HepG2 (cell line): ENCODE measurements around the gene STK4. TPM values are rescaled to one million over a fixed set of nuclear protein-coding genes. Genes with fewer than 3 reads are reported as not detected.

Experiments used
- ATAC-seq: fragments of 200-7000 bp; cut with Tn5 transposase; 3 replicates; pipeline ENCODE4 v1.9.1; 2020; ENCODE audit warnings: mild to moderate bottlenecking, moderate library complexity
- BruUV-seq: library from RNA; stranded (reverse); fragments of 400-500 nt; replicated peaks from 2 replicates; lab custom pipeline; 2021; lab: Mats Ljungman, UMichigan
- CTCF ChIA-PET: fragments of 300-600 bp; formaldehyde crosslinking; extraction: SDS; loops from one replicate; lab custom pipeline; 2021; ENCODE audit warnings: low total read pairs, inconsistent platforms, low intra/inter-chr PET ratio; lab: Yijun Ruan, JAX
- POLR2A ChIA-PET: fragments of 350-600 bp; sonication (Branson Sonifier 250); formaldehyde crosslinking; loops from one replicate; lab custom pipeline; 2020; ENCODE audit warnings: antibody characterized with exemption, inconsistent platforms; lab: Yijun Ruan, JAX
- DNase-seq: peaks from one replicate; pipeline ENCODE4 v3.0.0-alpha.2; 2015; ENCODE audit warnings: low spot score
- FAIRE-seq: peaks from 3 replicates; lab custom pipeline; 2011; peaks lifted over from hg19 to GRCh38; lab: Jason Lieb, UNC
- H2AFZ ChIP-seq: one replicate; pipeline ENCODE4 v1.6.1; 2011; ENCODE audit warnings: low read length, inconsistent platforms
- H3K27ac ChIP-seq: fragments of 300-600 bp; 3 replicates; pipeline ENCODE4 v1.8.0; 2011; ENCODE audit warnings: mixed run types, mild to moderate bottlenecking, mixed read lengths, low read length, inconsistent platforms; ENCODE audit not compliant: insufficient read depth; ENCODE audit errors: extremely low read length
- H3K27me3 ChIP-seq, 2 experiments: fragments of 200-600 bp in 1 of 2; 2 replicates in 1 of 2; 3 replicates in 1 of 2; pipeline versions ENCODE4 v1.6.0 to v1.8.0; 2011; ENCODE audit warnings: low read length in 2 of 2, mild to moderate bottlenecking in 2 of 2, moderate library complexity in 2 of 2, inconsistent platforms in 1 of 2; ENCODE audit not compliant: insufficient read depth in 2 of 2, control insufficient read depth in 1 of 2
- H3K36me3 ChIP-seq, 2 experiments: fragments of 200-600 bp in 1 of 2; replicated peaks in 1 of 2; 2 replicates in 1 of 2; 3 replicates in 1 of 2; pipeline versions ENCODE4 v1.5.1 to v1.8.0; 2011; ENCODE audit warnings: low read length in 2 of 2, inconsistent platforms in 1 of 2; ENCODE audit not compliant: insufficient read depth in 2 of 2, control insufficient read depth in 1 of 2
- H3K4me1 ChIP-seq: 2 replicates; pipeline ENCODE4 v1.5.1; 2012; ENCODE audit warnings: low read length, inconsistent platforms; ENCODE audit not compliant: insufficient read depth
- H3K4me2 ChIP-seq: 2 replicates; pipeline ENCODE4 v1.6.0; 2011; ENCODE audit warnings: low read depth, low read length, inconsistent platforms
- H3K4me3 ChIP-seq, 3 experiments: fragments of 200-600 bp in 1 of 3; sonication (generic), shearing (Covaris generic) in 1 of 3; replicated peaks in 1 of 3; 2 replicates each; pipeline ENCODE4 v1.5.1; 2011 to 2016; ENCODE audit warnings: low read length in 3 of 3, inconsistent platforms in 2 of 3, low read depth in 2 of 3, mild to moderate bottlenecking in 2 of 3, control low read depth in 1 of 3, mixed read lengths in 1 of 3; ENCODE audit not compliant: insufficient read depth in 1 of 3
- H3K79me2 ChIP-seq: one replicate; pipeline ENCODE4 v1.6.1; 2011; ENCODE audit warnings: low read length, inconsistent platforms; ENCODE audit not compliant: insufficient read depth
- H3K9ac ChIP-seq: 2 replicates; pipeline ENCODE4 v1.6.0; 2011; ENCODE audit warnings: mild to moderate bottlenecking, low read depth, low read length, inconsistent platforms; ENCODE audit not compliant: insufficient read depth
- H3K9me3 ChIP-seq: 2 replicates; pipeline ENCODE4 v1.5.1; 2012; ENCODE audit warnings: mild to moderate bottlenecking, low read length
- H4K20me1 ChIP-seq: 2 replicates; pipeline ENCODE4 v1.6.0; 2011; ENCODE audit warnings: inconsistent platforms, mild to moderate bottlenecking, low read length, moderate library complexity; ENCODE audit not compliant: insufficient read depth
- ATF7 ChIP-seq, 2 experiments: fragments of 450-650 bp in 1 of 2; sonication (generic) in 1 of 2; formaldehyde crosslinking in 1 of 2; IDR thresholded peaks; 2 replicates each; pipeline versions ENCODE4 v1.4.0 to v1.6.1; 2016 to 2020; ENCODE audit warnings: antibody characterized with exemption in 1 of 2, mild to moderate bottlenecking in 1 of 2, missing genetic modification reagents in 1 of 2
- KLF15 ChIP-seq: sonication (generic); formaldehyde crosslinking; IDR thresholded peaks from 2 replicates; pipeline ENCODE4 v1.8.1; 2023; ENCODE audit warnings: borderline replicate concordance, mild to moderate bottlenecking, inconsistent platforms, missing genetic modification reagents, mixed read lengths
- MYC ChIP-seq: sonication (generic); formaldehyde crosslinking; IDR thresholded peaks from 2 replicates; pipeline ENCODE4 v1.9.0; 2021; ENCODE audit warnings: missing genetic modification reagents, borderline replicate concordance
- SAFB2 ChIP-seq: sonication (generic); formaldehyde crosslinking; IDR thresholded peaks from 2 replicates; pipeline ENCODE4 v1.5.1; 2020; ENCODE audit warnings: missing genetic modification reagents, low read depth, mild to moderate bottlenecking, borderline replicate concordance
- ZBTB21 ChIP-seq: sonication (generic); formaldehyde crosslinking; IDR thresholded peaks from 2 replicates; pipeline ENCODE4 v1.4.0; 2020; ENCODE audit warnings: missing genetic modification reagents
- ZNF354B ChIP-seq: sonication (generic); formaldehyde crosslinking; IDR thresholded peaks from 2 replicates; pipeline ENCODE4 v1.8.0; 2022; ENCODE audit warnings: mild to moderate bottlenecking, missing genetic modification reagents
- ZNF530 ChIP-seq: sonication (generic); formaldehyde crosslinking; IDR thresholded peaks from 2 replicates; pipeline ENCODE4 v1.5.0; 2020; ENCODE audit warnings: low read depth, mild to moderate bottlenecking, missing genetic modification reagents
- ZNF777 ChIP-seq: sonication (generic); formaldehyde crosslinking; IDR thresholded peaks from 2 replicates; pipeline ENCODE4 v1.4.0; 2020; ENCODE audit warnings: missing genetic modification reagents
- ZNF790 ChIP-seq: sonication (generic); formaldehyde crosslinking; IDR thresholded peaks from 2 replicates; pipeline ENCODE4 v1.8.0; 2022; ENCODE audit warnings: missing genetic modification reagents, mild to moderate bottlenecking, borderline replicate concordance
- in situ Hi-C: cut with HindIII; loops from 2 replicates; pipeline ENCODE4 v1.10.0; 2017; ENCODE audit warnings: low pct_unique_long_range_greater_than_20kb; ENCODE audit not compliant: extremely low pct_ligation_motif_present
- intact Hi-C: fragments of 100-400 bp; cut with micrococcal nuclease; formaldehyde crosslinking; loops from one replicate; pipeline ENCODE4 v1.10.0; 2022; ENCODE audit not compliant: unreplicated experiment
- polyA plus RNA-seq, 8 experiments: library from polyadenylated mRNA; depleted of rRNA in 3 of 8; stranded (reverse) in 7 of 8; unstranded in 1 of 8; fragments of >200 nt; fragmentation: Illumina TruSeq in 4 of 8; extraction: Trizol in 4 of 8; gene quantifications; 2 replicates each; pipeline versions ENCODE4 v1.2.1 to v1.2.3, GENCODE V29; 2011 to 2016; ENCODE audit warnings: low read depth in 4 of 8, missing spikeins in 1 of 8, mixed read lengths in 1 of 8; ENCODE audit not compliant: insufficient read depth in 1 of 8
- total RNA-seq, 5 experiments: library from RNA; depleted of rRNA; stranded (reverse); fragments of >200 nt; fragmentation: Illumina TruSeq; extraction: Trizol; gene quantifications; 2 replicates each; pipeline ENCODE4 v1.2.3, GENCODE V29; 2016; ENCODE audit warnings: low read depth in 1 of 5
- TF ChIP-seq, protein P1 (sequence below): sonication (generic); formaldehyde crosslinking; IDR thresholded peaks from 2 replicates; pipeline ENCODE4 v1.5.0; 2020; ENCODE audit warnings: missing genetic modification reagents
- TF ChIP-seq, protein P2 (sequence below): sonication (generic); formaldehyde crosslinking; IDR thresholded peaks from 2 replicates; pipeline ENCODE4 v1.9.0; 2022; ENCODE audit warnings: missing genetic modification reagents, mild to moderate bottlenecking, borderline replicate concordance
- TF ChIP-seq, protein P3 (sequence below): sonication (generic); formaldehyde crosslinking; conservative IDR thresholded peaks from 2 replicates; pipeline ENCODE4 v1.4.0; 2020; ENCODE audit warnings: missing genetic modification reagents
- TF ChIP-seq, protein P4 (sequence below): sonication (generic); formaldehyde crosslinking; IDR thresholded peaks from 2 replicates; pipeline ENCODE4 v1.5.1; 2020; ENCODE audit warnings: missing genetic modification reagents, mild to moderate bottlenecking, borderline replicate concordance
- TF ChIP-seq, protein P5 (sequence below): IDR thresholded peaks from 2 replicates; pipeline ENCODE4 v1.6.1; 2016; ENCODE audit warnings: control low read depth

Gene STK4
- total and polyA plus RNA-seq, 2 of the 13 experiments (the other 11 are each of a cell fraction or from before 2014, with no cell fraction given), result 25.6 to 38.3 TPM

DNA sequence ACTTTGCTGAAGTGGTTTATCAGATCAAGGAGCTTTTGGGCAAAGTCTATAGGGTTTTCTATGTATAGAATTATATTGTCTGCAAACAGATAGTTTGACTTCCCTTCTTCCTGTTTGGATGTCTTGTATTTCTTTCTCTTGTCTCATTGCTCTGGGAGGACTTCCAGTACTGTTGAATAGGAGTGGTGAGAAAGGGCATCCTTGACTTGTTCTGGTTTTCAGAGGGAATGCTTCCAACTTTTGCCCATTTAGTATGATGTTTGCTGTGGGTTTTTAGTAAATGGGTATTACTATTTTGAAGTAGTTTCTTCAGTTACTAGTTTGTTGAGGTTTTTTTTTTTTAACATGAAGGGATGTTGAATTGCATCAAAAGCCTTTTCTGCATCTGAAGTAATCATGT is 98.5 kb downstream of the STK4 start:
- FAIRE-seq (no peak), ATAC-seq (no peak), DNase-seq (no peak)
- intact Hi-C loops, result no loop called here
- Histone ChIP-seq H3K9ac (no peak overlapping the region), H3K4me3 (no peak overlapping the region), H2AFZ (no peak overlapping the region), H4K20me1 (no peaks in the 10 kb centered on the region), H3K36me3 (peaks cover 2 to 12% of the 10 kb centered on the region in 2 experiments; a peak in 4 of 5 replicates), H3K9me3 (no peaks in the 10 kb centered on the region), H3K79me2 (no peaks in the 10 kb centered on the region), H3K27ac (no peak overlapping the region), H3K27me3 (no peaks in the 10 kb centered on the region), H3K4me1 (0 out of 2 replicates have a peak, but pooled peaks cover 5% of the 10 kb centered on the region), H3K4me2 (no peak overlapping the region)
- POLR2A ChIA-PET, result no interaction called here
- BruUV-seq, result no TSS peak
- in situ Hi-C loops, result no loop called here
- TF ChIP-seq ZNF530 (CRISPR knock-in tag) (no peak), KLF15 (CRISPR knock-in tag) (no peak), ZNF354B (CRISPR knock-in tag) (no peak), SAFB2 (no peak), ZBTB21 (CRISPR knock-in tag) (no peak), MYC (CRISPR knock-in tag) (no peak), ATF7 (IDR thresholded peaks at IDR 0.05) (no peak), ATF7 (CRISPR knock-in tag; IDR thresholded peaks at IDR 0.05) (no peak), ZNF790 (CRISPR knock-in tag) (no peak), ZNF777 (CRISPR knock-in tag) (no peak)
- TF ChIP-seq, protein P1, sequence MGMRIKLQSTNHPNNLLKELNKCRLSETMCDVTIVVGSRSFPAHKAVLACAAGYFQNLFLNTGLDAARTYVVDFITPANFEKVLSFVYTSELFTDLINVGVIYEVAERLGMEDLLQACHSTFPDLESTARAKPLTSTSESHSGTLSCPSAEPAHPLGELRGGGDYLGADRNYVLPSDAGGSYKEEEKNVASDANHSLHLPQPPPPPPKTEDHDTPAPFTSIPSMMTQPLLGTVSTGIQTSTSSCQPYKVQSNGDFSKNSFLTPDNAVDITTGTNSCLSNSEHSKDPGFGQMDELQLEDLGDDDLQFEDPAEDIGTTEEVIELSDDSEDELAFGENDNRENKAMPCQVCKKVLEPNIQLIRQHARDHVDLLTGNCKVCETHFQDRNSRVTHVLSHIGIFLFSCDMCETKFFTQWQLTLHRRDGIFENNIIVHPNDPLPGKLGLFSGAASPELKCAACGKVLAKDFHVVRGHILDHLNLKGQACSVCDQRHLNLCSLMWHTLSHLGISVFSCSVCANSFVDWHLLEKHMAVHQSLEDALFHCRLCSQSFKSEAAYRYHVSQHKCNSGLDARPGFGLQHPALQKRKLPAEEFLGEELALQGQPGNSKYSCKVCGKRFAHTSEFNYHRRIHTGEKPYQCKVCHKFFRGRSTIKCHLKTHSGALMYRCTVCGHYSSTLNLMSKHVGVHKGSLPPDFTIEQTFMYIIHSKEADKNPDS (CRISPR knock-in tag), result no peak
- TF ChIP-seq, protein P2, sequence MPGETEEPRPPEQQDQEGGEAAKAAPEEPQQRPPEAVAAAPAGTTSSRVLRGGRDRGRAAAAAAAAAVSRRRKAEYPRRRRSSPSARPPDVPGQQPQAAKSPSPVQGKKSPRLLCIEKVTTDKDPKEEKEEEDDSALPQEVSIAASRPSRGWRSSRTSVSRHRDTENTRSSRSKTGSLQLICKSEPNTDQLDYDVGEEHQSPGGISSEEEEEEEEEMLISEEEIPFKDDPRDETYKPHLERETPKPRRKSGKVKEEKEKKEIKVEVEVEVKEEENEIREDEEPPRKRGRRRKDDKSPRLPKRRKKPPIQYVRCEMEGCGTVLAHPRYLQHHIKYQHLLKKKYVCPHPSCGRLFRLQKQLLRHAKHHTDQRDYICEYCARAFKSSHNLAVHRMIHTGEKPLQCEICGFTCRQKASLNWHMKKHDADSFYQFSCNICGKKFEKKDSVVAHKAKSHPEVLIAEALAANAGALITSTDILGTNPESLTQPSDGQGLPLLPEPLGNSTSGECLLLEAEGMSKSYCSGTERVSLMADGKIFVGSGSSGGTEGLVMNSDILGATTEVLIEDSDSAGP, result no peak
- TF ChIP-seq, protein P3, sequence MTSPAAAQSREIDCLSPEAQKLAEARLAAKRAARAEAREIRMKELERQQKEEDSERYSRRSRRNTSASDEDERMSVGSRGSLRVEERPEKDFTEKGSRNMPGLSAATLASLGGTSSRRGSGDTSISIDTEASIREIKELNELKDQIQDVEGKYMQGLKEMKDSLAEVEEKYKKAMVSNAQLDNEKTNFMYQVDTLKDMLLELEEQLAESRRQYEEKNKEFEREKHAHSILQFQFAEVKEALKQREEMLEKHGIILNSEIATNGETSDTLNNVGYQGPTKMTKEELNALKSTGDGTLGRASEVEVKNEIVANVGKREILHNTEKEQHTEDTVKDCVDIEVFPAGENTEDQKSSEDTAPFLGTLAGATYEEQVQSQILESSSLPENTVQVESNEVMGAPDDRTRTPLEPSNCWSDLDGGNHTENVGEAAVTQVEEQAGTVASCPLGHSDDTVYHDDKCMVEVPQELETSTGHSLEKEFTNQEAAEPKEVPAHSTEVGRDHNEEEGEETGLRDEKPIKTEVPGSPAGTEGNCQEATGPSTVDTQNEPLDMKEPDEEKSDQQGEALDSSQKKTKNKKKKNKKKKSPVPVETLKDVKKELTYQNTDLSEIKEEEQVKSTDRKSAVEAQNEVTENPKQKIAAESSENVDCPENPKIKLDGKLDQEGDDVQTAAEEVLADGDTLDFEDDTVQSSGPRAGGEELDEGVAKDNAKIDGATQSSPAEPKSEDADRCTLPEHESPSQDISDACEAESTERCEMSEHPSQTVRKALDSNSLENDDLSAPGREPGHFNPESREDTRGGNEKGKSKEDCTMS (CRISPR knock-in tag), result no peak
- TF ChIP-seq, protein P4, sequence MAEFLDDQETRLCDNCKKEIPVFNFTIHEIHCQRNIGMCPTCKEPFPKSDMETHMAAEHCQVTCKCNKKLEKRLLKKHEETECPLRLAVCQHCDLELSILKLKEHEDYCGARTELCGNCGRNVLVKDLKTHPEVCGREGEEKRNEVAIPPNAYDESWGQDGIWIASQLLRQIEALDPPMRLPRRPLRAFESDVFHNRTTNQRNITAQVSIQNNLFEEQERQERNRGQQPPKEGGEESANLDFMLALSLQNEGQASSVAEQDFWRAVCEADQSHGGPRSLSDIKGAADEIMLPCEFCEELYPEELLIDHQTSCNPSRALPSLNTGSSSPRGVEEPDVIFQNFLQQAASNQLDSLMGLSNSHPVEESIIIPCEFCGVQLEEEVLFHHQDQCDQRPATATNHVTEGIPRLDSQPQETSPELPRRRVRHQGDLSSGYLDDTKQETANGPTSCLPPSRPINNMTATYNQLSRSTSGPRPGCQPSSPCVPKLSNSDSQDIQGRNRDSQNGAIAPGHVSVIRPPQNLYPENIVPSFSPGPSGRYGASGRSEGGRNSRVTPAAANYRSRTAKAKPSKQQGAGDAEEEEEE (CRISPR knock-in tag), result no peak
- TF ChIP-seq, protein P5, sequence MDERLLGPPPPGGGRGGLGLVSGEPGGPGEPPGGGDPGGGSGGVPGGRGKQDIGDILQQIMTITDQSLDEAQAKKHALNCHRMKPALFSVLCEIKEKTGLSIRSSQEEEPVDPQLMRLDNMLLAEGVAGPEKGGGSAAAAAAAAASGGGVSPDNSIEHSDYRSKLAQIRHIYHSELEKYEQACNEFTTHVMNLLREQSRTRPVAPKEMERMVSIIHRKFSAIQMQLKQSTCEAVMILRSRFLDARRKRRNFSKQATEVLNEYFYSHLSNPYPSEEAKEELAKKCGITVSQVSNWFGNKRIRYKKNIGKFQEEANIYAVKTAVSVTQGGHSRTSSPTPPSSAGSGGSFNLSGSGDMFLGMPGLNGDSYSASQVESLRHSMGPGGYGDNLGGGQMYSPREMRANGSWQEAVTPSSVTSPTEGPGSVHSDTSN (CRISPR knock-in tag), result no peak
- CTCF ChIA-PET, result no interaction called here
